Vagina (tissue), 2 donors: ENCODE data around the gene TNK1. TPM values are rescaled to one million over a fixed set of nuclear protein-coding genes. Genes with fewer than 3 reads are reported as not detected.
"Not testable (repeated sequence)": the region's sequence is repeated elsewhere in the genome, so short reads cannot be mapped to it uniquely, and the experiment has no call there.

ENCODE experiments used
- DNase-seq, 2 donors: peaks; one replicate each; pipeline ENCODE4 v3.0.0-alpha.2; 2017; ENCODE audit errors: extremely low spot score in 2 of 2
- H3K27ac ChIP-seq: fragments of 200-600 bp; sonication (generic); one replicate; pipeline ENCODE4 v1.5.1; 2019
- H3K27me3 ChIP-seq: fragments of 200-600 bp; sonication (generic); one replicate; pipeline ENCODE4 v1.5.1; 2019
- H3K36me3 ChIP-seq, 2 donors: fragments of 200-600 bp; sonication (generic); one replicate each; pipeline ENCODE4 v1.5.1; 2017 to 2019
- H3K4me1 ChIP-seq: fragments of 200-600 bp; sonication (generic); one replicate; pipeline ENCODE4 v1.5.1; 2019
- H3K4me3 ChIP-seq, 2 donors: fragments of 200-600 bp; sonication (generic); 1 replicate in 1 of 2; 2 replicates in 1 of 2; pipeline ENCODE4 v1.5.1; 2016 to 2019
- H3K9me3 ChIP-seq: fragments of 200-600 bp; sonication (generic); one replicate; pipeline ENCODE4 v1.5.1; 2019
- CTCF ChIP-seq, 3 experiments: fragments of 450-650 bp in 2 of 3; fragments of 200-600 bp in 1 of 3; sonication (generic) in 1 of 3; IDR thresholded peaks; one replicate each; pipeline ENCODE4 v1.5.1; 2017 to 2019; ENCODE audit warnings: antibody characterized with exemption in 3 of 3, mild to moderate bottlenecking in 2 of 3, moderate library complexity in 2 of 3
- POLR2A ChIP-seq, 2 donors: fragments of 450-650 bp; IDR thresholded peaks; one replicate each; pipeline ENCODE4 v1.6.1; 2017; ENCODE audit warnings: antibody characterized with exemption in 2 of 2, mild to moderate bottlenecking in 2 of 2, moderate library complexity in 2 of 2
- POLR2AphosphoS5 ChIP-seq, 2 donors: sonication (generic); formaldehyde crosslinking; IDR thresholded peaks; one replicate each; pipeline ENCODE4 v1.9.0; 2017; ENCODE audit warnings: antibody characterized with exemption in 2 of 2, mild to moderate bottlenecking in 2 of 2, low read depth in 1 of 2; ENCODE audit not compliant: insufficient read depth in 1 of 2
- intact Hi-C: fragments of 100-400 bp; cut with DNase I; formaldehyde crosslinking; loops from one replicate; pipeline ENCODE4 v1.15.1; 2023
- total RNA-seq: library from RNA; depleted of rRNA; stranded (reverse); fragments of >200 nt; gene quantifications from one replicate; pipeline ENCODE4 v1.2.3, GENCODE V29; 2016

Gene TNK1
- total RNA-seq, 1 donor from 2014 or later, result 10.1 TPM

DNA sequence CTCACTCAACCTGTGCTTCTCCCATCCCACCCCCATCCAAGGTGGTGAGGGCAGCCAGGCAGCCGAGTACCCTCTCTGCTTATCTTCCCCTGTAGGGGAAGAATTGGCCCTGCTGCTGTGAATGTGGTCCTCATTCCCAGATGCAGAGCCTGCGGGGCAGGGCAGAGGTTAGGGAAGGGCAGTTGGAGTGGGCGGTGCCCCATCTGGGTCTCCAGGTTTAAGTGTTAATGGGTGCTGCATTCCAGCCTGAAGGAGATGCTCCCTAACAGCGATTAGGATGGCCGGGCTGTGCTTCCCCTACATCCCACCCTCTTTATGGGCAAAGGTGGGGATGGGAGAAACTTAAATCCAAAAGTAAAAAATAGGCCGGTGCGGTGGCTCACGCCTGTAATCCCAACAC is 13.8 kb upstream of the TNK1 start:
- TF ChIP-seq POLR2A (IDR thresholded peaks at IDR 0.05), result no peak
- no peak for TF ChIP-seq POLR2AphosphoS5 (IDR thresholded peaks at IDR 0.05; ENCODE audit: insufficient read depth in 1 of 2, low read depth in 1 of 2)
- no peak for TF ChIP-seq CTCF (IDR thresholded peaks at IDR 0.05)
- Histone ChIP-seq H3K4me1 (no peaks in the 10 kb centered on the region), H3K36me3 (no peaks in the 10 kb centered on the region), H3K9me3 (no peaks in the 10 kb centered on the region), H3K4me3 (no peak overlapping the region), H3K27ac (no peak overlapping the region), H3K27me3 (no peaks in the 10 kb centered on the region)
- DNase-seq, result no peak
- intact Hi-C loops, result no loop called here

DNA sequence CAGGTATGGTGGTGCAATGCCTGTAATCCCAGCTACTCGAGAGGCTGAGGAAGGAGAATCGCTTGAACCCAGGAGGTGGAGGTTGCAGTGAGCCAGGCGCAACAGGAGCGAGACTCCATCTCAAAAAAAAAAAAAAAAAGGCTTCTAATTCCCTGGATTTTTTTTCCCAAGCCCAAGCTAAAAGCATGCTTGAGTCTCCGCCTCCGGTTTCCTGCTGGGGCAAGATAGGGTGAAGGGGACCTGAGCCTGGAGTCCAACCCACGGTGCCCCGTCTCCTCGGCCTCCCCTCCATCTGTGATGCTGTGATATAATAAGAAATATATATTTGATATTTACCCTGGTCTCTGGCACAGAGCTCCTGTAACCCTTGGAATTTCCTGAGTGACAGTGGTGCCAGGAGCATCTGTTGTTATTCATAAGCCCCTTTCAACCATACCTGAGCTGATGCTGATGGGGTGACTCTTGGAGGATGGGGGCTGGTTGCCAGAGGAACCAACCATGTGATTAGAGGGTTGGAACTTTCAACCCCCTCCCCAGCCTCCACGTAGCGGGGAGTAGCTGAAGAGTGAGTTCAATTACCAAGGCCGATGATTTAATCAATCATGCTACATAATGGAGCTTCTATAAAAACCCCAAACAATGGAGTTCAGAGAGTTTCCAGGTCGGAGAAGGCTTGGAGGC is 12.8 kb upstream of the TNK1 start:
- Histone ChIP-seq H3K36me3 (no peaks in the 10 kb centered on the region), H3K27me3 (no peaks in the 10 kb centered on the region), H3K4me1 (no peaks in the 10 kb centered on the region), H3K27ac (no peak overlapping the region), H3K4me3 (no peak overlapping the region), H3K9me3 (no peaks in the 10 kb centered on the region)
- intact Hi-C loops, result no loop called here
- DNase-seq, result no peak
- TF ChIP-seq POLR2AphosphoS5 (IDR thresholded peaks at IDR 0.05; ENCODE audit: insufficient read depth in 1 of 2, low read depth in 1 of 2) (no peak), CTCF (IDR thresholded peaks at IDR 0.05) (no peak), POLR2A (IDR thresholded peaks at IDR 0.05) (no peak)

DNA sequence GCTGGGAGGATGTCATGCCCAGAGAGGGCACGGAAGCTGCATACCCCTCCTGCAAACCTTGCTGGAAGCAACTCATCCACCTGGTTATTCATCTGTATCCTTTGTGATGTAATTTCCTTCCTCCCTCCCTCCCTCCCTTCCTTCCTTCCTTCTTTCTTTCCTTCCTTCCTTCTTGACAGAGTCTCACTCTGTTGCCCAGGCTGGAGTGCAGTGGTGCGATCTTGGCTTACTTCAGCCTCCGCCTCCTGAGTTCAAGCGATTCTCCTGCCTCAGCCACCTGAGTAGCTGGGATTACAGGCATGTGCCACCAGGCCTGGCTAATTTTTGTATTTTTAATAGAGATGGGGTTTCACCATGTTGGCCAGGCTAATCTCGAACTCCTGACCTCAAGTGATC is 12.3 kb upstream of the TNK1 start:
- H3K4me1 ChIP-seq, H3K36me3 ChIP-seq, H3K27me3 ChIP-seq, DNase-seq, H3K9me3 ChIP-seq, H3K27ac ChIP-seq, H3K4me3 ChIP-seq, intact Hi-C loops: not testable (repeated sequence)

DNA sequence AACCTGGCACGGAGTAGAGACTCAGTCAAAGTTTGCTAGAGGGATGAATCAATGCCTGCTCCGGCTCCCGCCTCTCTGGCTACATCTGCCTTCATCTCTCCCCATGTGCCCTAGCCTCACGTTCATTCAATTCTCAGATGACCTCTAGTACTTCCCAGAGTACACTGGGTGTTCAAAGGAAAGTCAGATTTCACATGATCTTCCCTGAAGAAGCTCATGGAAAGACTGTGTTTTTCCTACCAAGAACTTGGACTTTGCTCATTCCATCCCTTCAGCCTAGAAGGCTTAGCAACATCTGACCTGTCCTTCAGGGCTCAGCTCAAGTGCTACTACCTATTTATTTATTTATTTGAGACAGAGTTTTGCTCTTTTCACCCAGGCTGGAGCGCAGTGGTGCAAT is 11.1 kb upstream of the TNK1 start:
- no peaks in the 10 kb centered on the region for H3K27me3 ChIP-seq
- H3K4me1 ChIP-seq, result no peaks in the 10 kb centered on the region
- DNase-seq, result no peak
- no peak overlapping the region for H3K4me3 ChIP-seq
- intact Hi-C loops, result no loop called here
- H3K27ac ChIP-seq, result no peak overlapping the region
- TF ChIP-seq POLR2AphosphoS5 (IDR thresholded peaks at IDR 0.05; ENCODE audit: insufficient read depth in 1 of 2, low read depth in 1 of 2), result no peak
- TF ChIP-seq POLR2A (IDR thresholded peaks at IDR 0.05), result no peak
- no peak for TF ChIP-seq CTCF (IDR thresholded peaks at IDR 0.05)
- no peaks in the 10 kb centered on the region for H3K36me3 ChIP-seq
- no peaks in the 10 kb centered on the region for H3K9me3 ChIP-seq

GRCh38 chr17:7370853-7371252 is 10.0 kb upstream of the TNK1 start:
- intact Hi-C loops, result no loop called here
- no peaks in the 10 kb centered on the region for H3K9me3 ChIP-seq
- H3K4me3 ChIP-seq, result no peak overlapping the region
- no peaks in the 10 kb centered on the region for H3K36me3 ChIP-seq
- H3K4me1 ChIP-seq, result no peaks in the 10 kb centered on the region
- H3K27ac ChIP-seq, result no peak overlapping the region
- DNase-seq, result no peak
- no peak for TF ChIP-seq POLR2AphosphoS5 (IDR thresholded peaks at IDR 0.05; ENCODE audit: insufficient read depth in 1 of 2, low read depth in 1 of 2)
- TF ChIP-seq CTCF (IDR thresholded peaks at IDR 0.05), result no peak
- TF ChIP-seq POLR2A (IDR thresholded peaks at IDR 0.05), result no peak
- no peaks in the 10 kb centered on the region for H3K27me3 ChIP-seq
